GM21528 (cell line): ENCODE measurements around the gene ACTR10.
A peak's percentile ranks its signal among the peaks of the same experiment; 100 is the strongest.

Experiments used
- ATAC-seq: cut with Tn5 transposase; IDR thresholded peaks from one replicate; pipeline ENCODE4 v1.9.1; 2021; ENCODE audit warnings: mild to moderate bottlenecking, moderate library complexity; ENCODE audit not compliant: unreplicated experiment, low FRiP score

Gene ACTR10

DNA sequence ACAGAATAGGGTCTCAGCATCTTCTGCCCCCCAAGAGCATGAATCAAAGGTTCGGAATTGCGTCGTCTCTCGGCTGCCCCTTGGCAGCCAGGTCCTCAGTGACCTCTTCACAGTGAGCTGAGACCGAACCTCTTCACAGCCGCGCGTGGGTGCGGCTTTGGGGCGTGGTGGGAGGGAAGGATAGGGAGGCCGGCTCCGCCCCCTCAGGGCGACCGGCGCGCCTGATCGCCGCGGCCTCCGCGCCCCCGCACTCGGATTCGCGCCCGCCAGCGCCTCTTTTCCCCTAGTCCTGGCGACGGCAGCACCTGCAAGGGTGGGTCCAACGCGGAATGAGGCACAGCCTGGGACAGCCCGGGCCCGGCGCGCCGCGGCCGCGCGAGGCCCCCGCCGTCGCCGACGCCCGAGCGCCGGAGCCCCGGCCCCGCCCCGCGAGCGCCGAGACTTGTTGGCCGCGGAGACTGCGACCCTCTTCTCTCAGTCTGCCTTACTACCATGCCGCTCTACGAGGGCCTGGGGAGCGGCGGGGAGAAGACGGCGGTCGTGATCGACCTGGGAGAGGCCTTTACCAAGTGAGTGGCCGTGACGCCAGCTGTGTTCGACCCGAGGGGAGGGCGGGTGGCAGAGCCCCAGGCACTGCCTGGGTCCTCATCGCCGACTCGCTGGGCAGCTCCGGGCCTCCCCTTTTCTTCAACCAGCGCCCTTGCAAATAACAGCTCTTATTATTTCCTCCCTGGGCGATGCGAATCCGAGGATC, at the start of gene ACTR10:
ACTR10 (plus strand) TSS at position 424 of the 754 bp plus-strand sequence; CDS start at position 493, 69 bp downstream.
- peak; percentile 95 for ATAC-seq

DNA sequence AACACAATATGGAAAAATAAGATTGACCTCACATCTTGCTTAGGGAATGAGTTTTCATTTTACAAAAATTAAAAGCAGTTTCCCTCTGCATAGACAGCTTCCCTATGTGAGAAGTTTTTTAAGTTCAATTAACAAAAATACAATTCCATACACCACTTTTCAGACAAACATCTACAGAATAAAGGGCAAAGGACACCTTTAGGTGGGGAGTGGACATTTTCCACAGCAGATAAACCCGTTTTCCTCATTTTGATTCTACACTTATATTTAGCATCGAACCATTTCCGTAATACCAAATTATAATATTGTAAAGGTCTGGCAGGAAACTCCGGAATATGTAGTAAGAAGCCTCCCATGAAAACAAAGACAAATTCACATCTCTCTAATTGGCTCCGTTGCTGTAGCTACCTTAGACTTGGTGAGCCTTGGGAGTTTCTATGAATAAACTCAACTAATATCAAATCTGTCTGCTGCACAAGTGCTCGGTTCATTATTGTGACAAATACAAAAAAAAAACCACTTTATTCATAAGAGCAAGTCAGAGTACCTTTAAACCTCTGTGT, 49.6 kb upstream of the ACTR10 start:
- ATAC-seq = no peak

DNA sequence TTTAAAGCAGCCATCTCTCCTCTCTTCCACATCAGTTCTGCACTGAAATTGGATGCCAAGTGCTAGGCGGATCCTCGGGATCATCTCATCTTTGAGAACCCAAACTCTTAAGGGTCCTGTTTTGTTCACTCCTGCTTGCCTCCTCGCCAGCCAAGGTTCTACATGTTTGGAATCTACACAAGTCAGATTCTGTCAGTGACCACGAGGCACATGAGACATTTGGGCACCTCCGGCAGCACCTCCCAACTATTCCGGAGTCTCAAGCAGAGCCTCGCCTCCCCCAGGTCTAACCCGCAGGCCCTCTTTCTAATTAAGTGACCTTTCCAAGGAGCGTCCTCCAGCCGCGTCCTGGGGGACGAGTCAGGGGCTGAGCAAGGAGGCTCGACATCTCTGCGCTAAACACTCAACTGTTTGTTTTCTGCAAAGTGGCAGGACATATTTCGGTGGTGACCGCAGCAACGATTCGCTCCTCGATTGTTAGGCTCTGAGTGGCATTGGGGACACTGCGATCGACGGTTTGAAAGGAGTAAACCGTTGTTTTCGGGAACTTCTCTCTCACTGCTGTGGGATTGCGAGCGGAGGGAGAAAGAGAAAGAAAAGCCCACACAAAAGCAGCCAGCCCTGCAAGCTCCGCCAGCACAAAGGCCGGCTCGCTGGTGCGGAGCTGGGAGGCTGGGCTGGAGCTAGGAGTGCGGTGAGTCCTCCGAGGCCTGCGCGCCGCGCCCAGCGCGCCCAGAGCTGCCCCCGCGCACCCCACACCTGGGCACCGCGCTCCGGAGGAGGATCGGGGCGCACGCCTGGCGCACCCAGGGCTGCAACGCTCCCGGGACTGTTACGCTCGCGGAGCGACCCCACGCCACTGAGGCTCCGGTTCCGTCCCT, 48.6 kb upstream of the ACTR10 start:
- ATAC-seq = peak; percentile 63

DNA sequence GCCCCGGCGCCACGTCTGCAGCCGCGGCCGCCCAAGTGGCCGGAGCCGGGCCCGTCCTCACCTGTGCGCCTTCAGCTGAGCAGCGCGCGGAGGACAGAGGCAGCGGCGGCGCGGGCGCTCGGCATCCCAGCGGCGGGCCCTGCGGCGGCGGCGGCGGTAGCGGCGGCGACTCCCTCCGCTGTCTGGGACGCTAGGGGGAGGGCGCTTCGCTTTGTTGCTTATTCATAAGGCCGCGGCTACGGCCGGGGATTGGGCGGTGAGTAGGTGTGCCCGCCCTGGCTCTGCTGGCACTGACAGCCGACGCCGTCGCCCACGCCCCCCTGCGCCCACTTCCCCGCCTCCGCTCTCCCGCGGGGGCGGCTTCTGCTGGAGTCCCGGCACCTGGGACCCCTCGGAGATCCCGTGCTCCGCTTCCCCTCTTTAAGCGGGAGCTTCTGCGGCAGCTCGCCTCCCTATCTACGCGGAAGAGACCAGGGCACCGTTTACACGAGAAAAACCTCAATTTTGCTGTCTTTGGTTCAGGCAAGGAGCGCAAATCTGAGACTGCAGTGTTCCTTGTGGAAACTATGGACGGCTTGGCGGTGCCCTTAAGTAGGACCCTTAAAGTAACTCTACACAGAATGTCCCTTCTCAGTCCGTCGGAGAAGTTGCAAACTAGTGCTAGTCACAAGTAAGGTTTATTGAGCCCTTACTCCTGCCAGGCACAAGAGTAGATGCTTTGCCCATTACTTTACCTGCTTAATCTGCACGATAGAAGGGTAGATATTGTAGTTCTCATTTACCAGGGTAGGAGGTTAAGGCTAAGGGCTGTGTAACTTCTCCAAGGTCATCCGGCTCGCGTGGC, 47.7 kb upstream of the ACTR10 start, which contains the start of gene ARMH4:
ARMH4 (minus strand) TSS at position 200 of the 844 bp plus-strand sequence. CDS start 12,855 bp downstream, outside the sequence.
- peak; percentile 95 for ATAC-seq

DNA sequence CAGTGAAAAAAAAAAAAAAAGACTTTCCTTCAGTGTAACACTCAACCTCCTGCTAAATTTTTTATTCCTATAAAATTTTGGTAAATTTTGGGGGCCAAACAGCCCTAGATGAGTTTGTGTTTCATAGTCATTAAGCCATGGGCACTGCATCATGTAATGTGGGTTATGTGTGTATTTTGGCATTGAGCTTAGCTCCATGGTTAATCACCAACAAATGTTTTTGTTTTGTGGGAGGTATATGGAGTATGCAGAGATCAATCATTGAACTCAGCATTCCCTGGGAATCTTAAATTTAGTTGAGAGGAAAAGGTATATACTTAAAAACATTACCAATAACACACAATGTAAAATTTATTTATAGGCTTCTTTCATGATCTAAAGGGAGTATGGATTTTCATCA, 39.4 kb upstream of the ACTR10 start:
- no peak for ATAC-seq

DNA sequence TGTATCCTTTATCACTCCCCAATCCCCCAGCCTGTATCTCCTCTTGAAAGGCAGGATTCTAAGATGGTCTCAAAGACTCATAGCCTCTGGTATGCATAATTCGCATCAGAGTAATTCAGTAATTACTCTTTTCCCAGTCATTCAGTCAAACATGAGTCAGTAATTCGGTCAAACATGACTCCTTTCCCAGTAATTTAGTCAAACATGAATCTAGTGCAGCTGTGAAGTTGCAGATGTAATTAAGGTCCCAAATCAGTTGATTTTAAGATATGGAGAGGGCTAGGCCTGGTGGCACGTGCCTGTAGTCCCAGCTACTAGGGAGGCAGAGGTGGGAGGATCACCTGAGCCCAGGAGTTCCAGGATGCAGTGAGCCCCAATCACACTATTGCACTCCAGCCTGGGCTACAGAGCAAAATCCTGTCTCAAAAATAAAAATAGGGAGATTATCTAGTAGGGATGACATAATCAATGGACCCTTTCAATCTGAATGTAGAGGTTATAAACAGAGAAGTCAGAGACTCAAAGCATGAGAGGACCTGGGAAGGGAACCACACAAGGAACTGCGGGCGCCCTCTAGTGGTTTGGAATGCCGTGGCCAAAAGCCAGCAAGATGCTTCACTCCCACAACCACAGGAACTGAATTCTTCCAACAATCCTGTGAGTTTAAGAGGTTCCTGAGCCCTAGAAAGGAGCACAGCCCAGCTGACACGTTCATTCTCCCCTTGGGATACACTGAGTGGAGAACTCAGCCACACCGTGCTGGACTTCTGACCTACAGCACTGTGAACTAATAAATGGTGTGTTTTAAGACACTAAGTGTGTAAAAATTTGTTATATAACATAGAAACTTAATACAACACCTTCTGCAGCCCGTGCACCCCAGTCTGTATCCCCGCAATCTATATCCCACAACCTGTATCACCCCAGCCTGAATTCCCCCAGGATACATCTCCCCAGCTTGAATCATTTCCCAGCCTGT, 33.7 kb upstream of the ACTR10 start:
- no peak for ATAC-seq

DNA sequence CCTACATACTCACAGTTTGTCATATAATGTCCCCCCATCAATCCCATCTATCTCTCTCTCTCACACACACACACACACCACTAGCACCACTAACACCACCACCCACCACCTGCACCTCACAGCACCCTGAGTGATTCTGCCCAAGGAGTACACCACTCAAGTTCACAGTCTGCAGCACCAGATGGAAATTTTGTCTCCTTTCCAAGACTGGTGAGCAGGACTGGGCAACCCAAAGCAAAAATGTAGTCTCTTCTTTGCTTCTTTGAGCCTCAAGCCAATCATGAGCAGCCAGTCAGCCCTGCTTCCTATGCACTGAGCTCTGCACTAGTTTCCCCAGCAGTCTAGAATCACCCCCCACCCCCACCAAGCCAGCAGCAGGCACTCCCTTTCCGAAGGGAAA, 32.9 kb upstream of the ACTR10 start:
- no peak for ATAC-seq

DNA sequence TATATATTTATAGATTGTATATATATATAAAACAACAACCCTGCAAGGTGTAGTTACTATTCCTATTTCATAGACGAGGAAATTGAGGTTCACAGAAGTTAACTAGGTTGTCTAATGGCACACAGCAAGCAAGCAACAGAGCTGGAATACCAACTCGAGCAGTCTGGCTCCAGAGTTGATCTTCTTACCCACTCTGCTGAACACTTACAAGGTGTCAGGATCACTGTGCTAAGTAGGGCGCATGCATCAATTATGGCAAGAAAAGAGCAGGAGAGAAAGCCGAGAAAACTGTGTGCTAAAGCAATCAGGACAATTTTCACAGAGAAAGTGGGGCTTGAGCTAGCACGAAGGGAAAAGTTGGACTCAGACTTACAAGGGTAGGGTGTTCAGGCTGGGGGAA, 32.1 kb upstream of the ACTR10 start:
- ATAC-seq = no peak

DNA sequence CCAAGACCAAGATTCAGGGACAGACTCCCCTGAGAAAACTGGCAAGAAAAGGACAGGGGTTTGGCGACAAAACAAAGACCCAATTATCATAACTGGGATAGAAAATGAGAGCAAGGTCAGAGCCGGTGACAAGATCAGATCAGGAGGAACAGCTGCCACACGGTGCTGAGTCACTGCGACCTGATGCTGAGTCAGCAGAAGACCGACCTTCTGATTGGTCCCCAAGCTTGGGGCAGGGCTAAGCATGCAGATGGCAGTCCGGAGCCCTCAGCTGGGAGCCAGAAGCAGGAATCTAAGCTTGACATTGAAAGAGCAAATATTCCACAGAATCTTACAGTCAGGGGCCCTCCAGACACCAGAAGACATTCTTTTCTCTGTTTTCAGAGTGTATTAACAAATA, 28.9 kb upstream of the ACTR10 start:
- peak; percentile 91 for ATAC-seq

DNA sequence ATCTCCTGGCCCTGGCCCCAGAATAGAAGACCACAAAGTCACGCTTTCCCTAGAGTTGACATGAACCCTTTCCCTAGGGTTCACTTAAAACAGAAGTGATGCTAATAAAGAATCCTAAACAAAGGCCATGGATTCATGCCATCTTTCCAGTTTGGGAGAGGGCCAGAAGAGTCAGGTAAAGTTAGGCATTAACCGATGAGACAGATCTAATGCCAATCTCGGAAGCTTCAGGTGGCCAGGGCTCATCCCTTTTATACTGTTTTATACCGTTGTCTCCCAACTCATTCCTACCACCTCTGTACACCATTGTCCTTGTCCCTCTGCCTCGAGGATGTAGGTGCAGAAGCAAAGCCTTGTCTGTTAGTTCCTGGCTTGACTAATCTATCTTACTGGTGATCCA, 22.8 kb upstream of the ACTR10 start:
- ATAC-seq = no peak

DNA sequence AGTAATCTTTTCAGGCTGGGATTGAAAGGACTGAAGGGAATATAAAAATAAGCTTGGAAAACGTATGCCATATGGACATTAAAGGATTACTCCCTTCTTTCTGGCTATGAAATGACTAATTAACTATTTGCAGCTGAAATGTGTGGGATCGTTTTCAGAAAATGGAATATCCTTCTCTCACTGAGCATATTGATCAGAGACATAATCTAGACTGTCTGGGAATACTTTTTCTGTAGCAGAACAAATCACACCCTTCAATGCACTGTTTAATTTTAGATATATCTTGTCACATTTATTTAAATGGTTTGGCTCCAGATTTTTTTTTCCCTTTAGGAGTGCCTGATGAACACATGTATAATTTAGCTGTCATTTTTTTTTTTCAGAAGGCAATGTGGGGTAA, 10.8 kb upstream of the ACTR10 start:
- ATAC-seq = no peak

DNA sequence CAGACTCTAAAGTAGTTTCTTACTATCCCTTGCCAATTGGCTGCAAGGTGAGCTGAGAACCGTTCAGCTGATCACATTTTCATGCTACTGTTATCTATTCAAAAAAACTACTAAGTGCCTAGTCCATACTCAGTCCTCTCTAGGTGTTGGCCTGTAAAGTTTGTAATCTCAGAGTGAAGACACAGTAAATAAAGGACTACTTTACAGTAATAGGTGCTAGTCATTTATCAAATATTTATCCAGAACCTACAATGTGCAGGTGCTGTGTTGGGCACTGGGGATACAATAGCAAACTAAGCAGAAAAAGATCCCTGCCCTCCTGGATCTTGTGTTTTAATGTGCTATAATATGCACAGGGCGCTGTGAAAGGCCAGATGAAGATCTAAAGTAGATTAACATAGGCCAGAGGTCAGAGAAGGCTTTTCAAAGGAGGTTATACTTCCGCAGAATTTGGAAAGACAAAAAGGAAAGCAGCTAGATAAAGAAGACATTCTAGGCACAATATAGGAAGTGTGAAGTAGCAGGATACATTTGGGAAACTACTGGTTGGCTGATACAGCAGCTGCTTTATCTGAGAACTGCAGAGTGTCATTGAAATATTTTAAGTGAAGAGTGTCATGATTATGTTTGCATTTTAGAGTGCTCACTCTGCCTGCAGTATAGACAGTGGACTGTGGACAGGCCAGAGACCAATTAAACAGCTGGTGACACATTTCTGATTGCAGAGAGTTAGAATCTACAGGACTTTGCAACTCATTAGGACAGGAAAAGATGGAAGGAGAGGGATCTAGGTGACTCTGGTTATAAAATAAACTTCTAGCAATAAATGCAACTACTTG, 8.0 kb upstream of the ACTR10 start:
- no peak for ATAC-seq

DNA sequence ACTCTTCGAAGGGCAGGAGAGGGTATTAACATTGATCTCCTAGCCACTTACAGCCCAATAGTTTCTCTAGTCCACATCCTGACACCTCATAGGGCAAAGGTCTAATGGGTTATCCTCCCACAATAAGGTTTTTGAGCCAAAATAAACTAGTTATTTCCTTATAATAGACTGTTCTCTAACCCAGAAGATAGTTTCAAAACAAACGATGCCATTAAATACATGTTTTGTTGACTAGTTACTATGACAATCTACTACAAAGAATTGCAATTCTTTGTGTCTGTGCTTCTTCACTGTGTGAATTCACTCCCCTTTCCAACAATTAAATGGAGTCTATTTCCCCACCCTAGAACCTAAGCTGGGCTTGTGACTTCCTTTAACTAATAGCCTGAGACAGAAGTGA, 6.4 kb upstream of the ACTR10 start:
- ATAC-seq = no peak

DNA sequence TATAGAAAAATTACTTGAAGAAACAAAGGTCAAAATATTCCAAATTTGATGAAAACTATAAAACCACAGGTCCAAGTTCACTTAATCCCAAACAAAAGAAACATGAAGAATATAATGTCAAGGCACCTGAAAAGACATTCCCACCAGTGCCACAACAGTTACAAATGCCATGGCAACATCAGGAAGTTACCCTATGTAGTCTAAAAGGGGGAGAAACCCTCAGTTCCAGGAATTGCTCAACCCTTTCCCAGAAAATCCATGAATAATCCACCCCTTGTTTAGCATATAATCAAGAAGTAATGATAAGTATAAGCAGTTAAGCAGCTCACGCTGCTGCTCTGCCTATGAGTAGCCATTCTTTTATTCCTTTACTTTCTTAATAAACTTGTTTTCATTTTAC, 3.8 kb upstream of the ACTR10 start:
- no peak for ATAC-seq

DNA sequence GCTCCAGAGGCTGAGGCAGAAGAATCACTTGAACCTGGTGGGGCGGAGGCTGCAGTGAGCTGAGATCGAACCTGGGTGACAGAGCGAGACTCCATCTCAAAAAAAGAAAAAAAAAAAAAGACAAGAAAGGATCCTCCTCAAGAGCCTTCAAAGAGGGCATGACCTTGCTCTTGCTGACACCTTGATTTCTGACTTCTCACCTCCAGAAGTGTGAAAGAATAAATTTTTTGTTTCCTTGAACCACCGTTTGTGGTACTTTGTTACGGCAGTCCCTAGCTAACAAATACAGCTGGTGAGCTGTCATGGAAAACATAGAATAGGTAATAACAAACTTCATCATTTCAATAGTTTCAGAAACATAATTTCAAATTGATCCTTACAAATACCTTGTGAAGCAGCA, 1.9 kb upstream of the ACTR10 start:
- ATAC-seq = no peak

DNA sequence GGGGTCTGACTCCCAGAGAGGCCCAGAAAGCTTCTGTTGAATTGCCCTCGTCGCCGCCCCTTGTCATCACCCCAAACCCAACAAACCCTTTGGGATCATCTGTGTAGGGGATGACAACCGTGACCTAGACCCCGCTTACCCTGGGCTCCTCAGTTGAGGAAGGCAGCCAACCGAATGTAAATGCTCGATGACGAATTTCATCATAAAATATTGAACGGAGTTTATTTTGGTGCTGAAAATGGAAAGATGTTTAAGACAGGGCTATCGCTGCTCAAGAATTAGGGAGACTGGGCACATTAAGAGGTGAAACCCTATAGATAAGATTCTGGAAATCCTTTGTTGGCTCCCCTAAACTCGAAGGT, 512 bp downstream of the ACTR10 start:
- peak; percentile 22 for ATAC-seq

DNA sequence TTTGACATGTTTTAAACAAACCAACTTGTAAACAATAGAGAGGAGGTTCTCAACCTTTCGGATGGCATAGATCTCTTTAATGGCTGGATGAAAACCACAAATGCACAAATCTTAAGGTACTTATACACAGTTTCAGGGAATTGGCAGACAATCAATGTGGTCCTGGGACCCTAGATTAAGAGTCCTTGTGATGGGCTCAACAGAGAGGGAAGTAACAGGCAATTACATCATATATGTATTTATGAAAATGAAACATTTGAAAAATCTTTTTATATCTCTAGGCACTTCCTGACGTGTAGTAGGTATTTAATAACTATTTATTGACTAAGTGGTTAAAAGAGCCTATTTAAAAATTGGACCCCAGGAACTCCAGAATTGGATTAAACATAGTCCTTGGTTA, 897 bp downstream of the ACTR10 start:
- no peak for ATAC-seq

DNA sequence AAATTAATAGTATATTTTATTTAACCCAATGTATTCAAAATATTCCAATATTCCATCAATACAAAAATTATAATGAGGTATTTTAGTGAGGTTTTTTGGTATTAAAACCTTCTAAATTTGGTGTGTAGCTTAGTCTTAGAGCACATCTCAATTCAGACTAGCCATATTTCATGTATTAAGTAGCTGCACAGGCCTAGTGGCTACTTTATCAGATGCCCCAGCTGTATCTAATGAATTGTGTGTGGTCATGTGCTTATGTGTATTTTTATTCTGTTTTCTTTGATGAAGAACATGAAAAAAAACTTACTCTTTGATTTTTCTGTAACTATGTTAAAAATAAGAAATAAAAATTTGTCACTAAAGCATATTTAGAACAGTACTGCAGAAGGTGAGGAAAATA, 13.2 kb downstream of the ACTR10 start:
- no peak for ATAC-seq
